ENCODE data around the gene TMEM131L.

DNA sequence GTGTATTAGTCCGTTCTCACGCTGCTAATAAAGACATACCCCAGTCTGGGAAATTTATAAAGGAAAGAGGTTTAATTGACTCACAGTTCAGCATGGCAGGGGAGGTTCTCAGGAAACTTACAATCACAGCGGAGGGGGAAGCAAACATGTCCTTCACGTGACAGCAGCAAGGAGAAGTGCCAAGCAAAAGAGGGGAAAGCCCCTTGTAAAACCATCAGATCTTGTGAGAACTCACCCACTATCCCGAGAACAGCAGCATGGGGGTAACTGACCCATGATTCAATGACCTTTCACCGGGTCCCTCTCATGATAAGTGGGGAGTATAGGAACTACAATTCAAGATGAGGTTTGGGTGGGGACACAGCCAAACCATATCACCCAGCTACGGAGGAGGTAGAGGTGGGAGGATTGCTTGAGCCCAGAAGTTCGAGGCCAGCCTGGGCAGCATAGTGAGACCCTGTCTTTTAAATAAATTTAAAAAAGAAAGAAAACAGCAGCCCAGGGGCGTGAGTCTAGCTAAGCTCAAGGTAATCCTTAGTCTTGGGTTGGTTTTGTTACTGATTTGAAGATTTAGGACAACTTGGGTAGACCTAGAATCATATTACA, 46.4 kb upstream of the TMEM131L start:
- TF ChIP-seq, protein P1, sequence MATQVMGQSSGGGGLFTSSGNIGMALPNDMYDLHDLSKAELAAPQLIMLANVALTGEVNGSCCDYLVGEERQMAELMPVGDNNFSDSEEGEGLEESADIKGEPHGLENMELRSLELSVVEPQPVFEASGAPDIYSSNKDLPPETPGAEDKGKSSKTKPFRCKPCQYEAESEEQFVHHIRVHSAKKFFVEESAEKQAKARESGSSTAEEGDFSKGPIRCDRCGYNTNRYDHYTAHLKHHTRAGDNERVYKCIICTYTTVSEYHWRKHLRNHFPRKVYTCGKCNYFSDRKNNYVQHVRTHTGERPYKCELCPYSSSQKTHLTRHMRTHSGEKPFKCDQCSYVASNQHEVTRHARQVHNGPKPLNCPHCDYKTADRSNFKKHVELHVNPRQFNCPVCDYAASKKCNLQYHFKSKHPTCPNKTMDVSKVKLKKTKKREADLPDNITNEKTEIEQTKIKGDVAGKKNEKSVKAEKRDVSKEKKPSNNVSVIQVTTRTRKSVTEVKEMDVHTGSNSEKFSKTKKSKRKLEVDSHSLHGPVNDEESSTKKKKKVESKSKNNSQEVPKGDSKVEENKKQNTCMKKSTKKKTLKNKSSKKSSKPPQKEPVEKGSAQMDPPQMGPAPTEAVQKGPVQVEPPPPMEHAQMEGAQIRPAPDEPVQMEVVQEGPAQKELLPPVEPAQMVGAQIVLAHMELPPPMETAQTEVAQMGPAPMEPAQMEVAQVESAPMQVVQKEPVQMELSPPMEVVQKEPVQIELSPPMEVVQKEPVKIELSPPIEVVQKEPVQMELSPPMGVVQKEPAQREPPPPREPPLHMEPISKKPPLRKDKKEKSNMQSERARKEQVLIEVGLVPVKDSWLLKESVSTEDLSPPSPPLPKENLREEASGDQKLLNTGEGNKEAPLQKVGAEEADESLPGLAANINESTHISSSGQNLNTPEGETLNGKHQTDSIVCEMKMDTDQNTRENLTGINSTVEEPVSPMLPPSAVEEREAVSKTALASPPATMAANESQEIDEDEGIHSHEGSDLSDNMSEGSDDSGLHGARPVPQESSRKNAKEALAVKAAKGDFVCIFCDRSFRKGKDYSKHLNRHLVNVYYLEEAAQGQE (IDR thresholded peaks at IDR 0.05; ENCODE audit: low read depth): no peak
- TF ChIP-seq, protein P2, sequence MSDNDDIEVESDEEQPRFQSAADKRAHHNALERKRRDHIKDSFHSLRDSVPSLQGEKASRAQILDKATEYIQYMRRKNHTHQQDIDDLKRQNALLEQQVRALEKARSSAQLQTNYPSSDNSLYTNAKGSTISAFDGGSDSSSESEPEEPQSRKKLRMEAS (IDR thresholded peaks at IDR 0.05): no peak
- TF ChIP-seq TCF12 (IDR thresholded peaks at IDR 0.05; ENCODE audit: low read depth) (no peak), CEBPB (IDR thresholded peaks at IDR 0.05) (no peak), YY1 (IDR thresholded peaks at IDR 0.05; ENCODE audit: low read depth) (no peak), TEAD4 (IDR thresholded peaks at IDR 0.05) (no peak), RAD21 (IDR thresholded peaks at IDR 0.05; ENCODE audit: low read depth) (no peak), EGR1 (IDR thresholded peaks at IDR 0.05) (no peak)

Data from Ishikawa (cell line).